Activated T-helper 1 cell treated with anti-CD3 and anti-CD28 coated beads, Interleukin-2, amount 50 U/mL, for 16 hours (primary cell): ENCODE data around the gene CAPN15.

Source experiments
- DNase-seq, 2 donors: peaks; one replicate each; pipeline ENCODE4 v3.0.0-alpha.2; 2020; ENCODE audit warnings: low read depth in 1 of 2, low spot score in 1 of 2

CAPN15 gene

DNA sequence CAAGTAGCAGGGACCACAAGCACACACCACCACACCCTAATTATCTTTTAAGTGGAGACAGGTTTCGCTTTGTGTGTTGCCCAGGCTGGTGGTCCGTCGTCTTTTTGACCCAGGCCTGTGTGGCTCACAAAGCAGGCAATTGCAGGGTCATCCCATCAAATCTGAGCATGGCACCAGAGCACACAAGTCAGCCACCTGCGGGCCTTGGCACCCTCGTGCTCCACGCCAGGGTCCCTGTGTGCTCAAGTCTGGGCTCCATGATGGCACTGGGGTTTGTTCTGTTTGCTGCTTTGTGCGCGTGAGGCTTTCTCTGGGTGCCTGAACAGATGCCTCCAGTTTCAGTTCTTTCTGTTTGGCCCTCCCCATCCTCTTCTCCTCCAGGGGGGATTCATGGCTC lies 2.4 kb upstream of the CAPN15 start:
- no peak for DNase-seq

DNA sequence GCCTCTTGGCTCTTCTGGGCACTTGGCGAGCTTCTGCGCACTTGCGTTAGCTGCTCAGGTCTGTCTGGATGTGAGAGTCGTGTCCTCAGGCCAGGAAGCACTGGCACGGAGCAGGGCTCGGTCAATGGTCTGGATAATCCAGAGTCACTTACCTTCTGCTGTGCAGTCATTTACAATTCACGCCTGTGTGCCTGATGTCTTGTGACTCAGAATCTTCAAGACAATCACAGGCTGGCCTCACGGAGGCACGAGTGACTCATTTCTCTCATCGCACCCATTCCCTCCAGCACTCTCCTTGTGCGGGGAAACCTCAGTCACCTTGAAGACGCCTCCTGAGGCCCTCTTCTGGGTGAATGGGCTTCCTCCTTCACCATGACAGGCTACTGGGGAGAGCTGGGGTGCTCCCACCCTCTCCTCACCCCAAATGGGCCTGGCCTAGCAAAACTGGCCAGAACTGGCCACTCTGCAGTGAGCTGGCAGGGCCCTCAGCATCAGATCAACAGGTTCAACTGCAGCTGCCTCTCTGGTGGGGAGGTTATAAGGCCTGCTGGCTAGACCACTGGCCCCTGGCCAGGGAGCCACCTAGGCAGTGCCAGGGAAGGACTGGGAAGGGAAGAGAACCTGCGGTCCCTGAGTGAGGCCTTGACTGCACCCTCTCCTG lies 1.9 kb upstream of the CAPN15 start:
- peak in 1 of 2 donors; percentile 63 for DNase-seq

DNA sequence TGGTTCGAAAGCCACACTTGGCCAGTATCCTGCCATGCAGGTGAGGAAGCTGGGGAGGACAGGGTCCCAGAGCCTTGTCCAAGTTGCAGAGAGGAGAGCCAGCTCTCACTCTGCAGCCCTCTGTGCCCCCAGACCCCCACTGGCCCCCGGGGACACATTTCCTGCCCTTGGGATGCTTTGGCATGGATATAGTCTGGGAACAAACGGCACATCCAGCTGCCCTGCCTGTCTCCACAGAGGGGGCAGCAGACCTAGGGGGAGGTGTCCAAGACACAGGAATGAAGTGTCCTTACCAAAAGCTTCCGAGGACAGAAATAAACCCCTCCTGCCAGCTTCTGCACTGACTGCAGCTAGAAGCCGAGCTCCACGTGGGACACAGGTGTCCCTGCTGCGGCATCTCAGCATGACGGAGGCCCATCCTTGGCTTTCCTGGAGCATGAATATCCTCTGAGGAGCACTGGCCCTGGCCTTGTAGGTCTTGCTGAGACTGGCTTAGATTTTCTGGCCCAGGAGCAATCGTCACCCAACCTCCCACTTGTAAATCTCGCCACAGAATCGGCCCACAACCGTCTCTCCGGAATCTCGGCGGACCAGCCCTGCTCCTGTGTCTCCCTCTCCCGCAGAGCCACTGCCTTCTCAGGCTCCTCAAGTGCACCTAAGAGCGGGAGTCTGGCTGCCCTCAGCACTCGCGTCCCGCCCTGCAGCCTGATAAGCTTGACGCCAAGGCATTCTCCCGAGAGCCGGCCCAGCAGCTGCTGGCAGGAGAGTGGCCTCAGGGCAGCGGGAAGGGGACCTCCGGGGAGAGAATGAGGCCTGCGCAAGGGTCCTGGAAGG lies 1.1 kb upstream of the CAPN15 start:
- DNase-seq, result no peak

DNA sequence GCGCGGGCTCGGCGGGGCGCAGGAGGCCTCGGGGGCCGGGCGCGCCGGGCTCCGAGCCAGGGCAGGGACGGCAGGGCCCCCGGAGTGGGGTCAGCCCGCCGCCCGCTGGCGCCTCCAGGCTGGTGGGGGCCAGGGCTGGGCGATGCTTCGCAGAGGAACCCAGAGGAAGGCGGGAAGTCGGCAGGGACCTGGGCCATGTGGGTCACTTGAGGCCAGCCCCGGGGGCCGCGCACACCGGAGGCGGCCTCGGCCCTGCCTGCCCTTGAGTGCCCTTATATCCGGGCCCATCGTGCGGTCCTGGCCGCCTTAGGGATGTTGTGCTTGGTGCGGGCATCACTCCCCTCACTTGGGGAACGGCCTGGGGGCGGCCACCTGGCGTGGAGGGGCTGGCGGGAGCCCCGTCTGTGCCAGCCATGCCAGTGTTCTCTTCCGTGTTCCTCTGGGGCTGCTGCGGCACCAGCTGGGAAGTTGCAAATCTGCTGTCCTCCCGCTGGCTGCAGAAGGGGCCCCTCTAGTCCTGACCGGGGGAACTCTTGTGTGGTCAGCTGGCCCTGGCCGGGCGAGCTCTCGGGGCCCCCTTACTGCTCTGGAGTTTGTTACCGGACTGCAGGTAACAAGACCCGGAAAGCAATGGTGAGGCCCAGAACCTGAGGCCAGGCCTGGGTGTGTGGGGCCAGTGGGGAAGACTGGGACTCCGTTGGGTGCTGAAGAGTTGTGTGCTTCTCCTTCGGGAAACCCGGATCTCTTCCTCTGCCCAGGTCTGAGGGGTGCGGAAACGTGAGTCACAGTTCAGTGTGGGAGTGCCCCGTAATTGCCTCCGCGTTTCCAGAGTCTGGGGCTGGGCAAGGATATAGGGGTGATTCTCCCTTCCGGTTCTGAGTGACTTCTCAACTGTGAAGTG lies 849 bp downstream of the CAPN15 start:
- no peak for DNase-seq

DNA sequence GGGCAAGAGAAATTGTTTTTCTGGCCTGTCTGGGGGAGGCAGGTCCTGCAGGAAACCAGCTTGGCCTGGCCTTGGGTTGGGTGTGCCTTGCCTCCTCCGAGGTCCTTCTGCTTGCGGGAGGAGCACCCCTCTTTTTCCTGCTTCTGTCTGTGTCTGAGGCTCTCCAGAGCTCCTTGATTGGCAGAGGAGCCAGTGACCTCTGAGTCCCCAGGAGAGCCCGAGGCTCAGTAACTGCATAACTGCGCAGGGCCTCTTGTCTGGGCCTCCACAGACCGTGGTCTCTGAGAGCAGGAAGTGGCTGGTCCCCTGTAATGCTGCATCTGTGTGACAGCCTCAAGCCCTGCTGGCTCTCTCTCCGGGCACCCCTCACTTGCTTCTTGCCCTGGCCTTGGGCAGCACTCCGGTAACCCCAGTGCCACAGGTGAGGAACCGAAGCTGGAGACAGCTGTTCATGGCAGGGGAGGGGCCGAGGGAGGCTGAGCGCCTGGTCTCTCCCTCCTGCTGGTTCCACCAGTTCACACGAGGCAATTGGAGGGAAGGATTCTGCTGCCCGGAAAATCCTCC lies 1.6 kb downstream of the CAPN15 start:
- DNase-seq, result no peak

DNA sequence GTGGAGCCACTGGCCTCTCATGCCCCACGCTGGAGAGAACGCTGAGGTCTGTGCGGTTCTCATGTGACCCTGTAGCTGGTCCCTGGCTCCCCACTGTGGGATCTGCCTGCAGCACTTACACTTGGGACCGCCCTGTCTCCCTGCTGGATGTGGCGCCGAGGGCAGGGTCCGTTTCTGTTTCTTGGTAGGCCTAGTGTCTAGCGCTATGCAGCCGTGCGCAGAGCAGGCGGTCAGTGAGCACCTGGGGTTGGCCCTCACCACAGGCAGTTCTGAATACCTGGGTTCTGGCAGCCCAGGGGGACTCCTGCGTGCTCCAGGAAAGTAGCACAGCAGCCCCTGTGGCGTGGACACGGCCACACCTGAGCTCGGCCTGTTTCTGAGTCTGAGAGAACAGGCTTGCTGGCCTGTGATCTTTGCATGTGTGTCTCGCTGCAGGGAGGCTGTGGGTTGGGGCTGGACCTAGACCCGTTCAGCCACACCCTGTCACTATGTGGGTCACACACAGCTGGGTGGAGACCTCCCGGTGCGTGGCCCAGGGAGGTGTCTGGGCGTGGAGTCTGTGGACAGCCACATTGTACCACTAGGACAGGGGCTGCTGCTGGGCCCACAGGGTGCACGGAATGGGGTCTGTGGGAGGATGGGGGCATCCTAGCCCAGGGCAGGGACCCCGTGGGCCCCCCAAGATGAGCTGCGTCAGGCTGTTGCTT lies 2.8 kb downstream of the CAPN15 start:
- no peak for DNase-seq

DNA sequence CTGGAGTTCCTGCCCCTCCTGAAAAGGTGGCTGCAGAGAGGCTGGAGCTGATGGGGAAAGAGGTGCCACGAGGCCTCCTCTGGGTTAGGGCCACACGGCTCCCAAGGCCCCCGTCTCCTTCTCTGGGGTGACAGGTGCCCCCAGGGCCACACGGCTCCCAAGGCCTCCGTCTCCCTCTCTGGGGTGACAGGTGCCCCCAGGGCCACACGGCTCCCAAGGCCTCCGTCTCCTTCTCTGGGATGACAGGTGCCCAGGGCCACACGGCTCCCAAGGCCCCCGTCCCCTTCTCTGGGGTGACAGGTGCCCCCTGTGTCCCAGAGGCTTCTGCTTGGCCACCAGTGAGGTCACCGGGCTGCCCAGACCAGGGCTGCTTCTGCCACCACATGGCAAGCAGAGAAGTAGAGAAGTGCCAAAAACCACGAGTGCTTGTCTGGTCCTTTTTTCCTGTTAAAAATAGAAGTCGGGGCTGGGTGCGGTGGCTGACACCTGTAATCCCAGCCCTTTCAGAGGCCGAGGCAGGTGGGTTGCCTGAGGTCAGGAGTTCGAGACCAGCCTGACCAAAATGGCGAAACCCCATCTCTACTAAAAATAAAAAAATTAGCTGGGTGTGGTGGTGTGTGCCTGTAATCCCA lies 4.1 kb downstream of the CAPN15 start:
- no peak for DNase-seq

DNA sequence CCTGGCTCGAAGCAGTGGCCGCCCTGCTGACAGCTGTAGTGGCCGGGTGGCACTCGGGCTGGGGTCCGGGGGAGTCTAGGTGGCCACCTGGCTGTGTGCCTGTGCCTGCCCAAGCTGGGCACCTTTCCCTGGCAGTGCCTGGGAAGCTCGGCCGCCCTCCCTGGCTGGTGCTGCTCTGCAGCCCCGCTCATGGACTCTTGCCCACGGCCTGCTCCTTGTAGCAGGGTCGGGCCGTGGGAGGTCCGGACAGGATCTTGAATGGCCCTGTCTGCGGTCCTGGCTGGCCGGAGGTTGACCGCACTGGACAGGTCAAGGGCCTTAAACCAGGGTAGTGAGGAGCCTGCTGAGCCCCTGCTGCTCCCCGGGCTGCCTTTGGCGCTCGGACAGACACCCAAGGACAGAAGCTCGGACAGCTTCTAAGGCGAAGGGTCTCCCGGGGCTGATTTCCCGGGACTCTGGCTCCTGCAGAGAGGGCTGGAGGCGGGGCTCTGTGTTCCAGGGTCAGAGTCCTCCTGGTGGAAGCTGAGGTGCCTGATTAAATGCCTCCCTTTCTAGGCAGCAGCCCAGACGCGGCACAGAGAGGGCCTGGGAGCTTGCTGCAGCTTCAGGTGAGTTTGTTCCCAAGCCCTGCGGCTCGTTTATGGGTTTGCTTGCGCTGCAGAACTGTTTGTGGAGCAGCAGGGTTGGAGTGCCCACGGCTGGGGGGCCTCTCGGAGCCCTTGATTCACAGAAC lies 6.0 kb downstream of the CAPN15 start:
- DNase-seq, result no peak

DNA sequence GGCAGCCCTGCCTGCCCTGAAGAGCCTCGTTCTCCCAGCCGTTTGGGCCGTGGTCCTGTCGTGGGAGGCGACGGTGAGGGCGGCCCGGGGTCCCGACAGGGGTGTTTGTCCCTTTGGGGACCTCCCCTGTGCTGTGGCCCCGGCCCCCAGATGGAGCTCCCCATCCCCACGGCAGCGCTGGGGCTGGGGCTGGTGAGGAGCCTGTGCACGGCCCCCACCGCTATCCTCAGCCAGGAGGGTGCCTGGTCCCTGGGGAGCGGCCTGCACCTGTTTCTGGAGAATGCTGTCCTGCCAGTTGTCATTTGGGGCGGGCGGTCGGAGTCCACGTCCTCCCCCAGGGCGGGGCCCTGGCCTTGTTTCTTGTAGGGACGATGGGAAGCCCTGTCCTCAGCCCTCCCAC lies 6.6 kb downstream of the CAPN15 start:
- DNase-seq, result no peak

DNA sequence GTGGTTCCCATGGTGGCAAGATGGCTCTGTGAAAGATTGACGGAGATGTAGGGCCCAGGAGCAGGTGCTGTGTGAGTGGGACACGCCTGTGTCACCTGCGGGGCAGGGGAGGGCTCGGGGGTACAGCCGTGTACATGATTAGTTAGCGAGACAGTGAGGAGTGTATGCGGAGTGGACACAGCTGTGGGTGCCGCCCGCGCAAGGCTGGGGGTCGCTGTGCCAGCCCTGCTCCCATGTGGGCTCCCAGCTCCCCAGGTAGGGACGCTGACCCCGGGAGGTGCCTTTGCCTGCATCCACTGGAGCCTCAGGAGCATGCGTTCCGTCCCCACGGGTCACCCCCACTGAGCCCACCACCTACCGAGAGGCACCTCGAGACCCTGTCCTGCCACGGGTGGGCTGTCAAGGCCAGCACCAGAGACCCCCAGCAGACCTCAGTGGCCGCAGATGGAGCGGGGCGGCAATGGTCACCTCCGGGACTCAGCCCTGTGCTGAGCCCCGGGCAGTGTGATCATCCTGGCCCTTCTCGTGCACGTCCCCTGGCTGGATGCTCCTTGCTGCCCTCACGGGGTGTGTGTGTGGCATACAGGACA lies 7.4 kb downstream of the CAPN15 start:
- DNase-seq, result no peak

DNA sequence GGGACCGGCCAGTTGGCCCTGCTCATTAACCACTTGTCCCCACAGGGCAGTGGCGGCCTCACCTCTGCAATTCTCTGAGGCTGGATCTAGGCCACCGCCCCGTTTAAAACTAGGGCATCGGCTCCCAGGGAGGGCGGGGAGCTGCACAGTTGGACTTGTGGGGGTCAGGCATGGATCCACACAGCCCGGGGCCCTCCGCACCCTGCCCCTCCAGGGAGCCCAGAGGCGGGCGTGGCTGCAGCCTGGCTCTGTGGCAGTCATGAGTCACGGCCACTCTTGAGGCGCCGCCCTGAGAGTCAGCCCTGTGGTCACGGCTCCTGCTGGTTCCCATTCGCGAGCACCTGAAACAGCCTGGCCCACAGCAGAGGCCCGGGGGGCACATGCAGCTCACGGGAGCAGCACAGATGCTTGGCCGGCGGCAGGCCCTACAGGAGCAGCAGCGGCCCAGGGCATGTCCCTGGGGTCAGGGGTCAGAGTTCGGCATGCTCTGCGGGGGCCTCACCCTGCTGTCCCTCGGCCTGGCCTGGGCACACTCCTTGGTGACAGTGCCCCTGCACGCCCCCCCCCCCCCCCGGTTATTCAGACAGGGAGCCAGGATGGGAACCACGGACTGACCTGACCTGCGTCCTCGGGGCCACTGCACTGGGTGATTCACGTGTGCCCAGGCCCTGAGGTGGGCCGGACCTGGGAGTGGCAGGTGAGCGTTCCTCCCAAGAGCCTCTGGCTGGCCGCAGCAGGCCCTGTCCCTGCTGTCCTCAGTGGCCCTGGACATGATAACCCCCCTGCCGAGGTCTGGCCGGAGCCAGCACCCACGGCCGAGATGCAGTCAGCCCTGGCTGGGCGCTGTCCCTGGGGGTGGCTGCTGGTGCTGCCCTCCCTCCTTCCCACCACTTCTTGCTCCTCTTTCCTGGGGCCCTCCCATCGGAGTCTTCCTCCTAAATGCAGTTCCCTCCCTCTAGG lies 8.2 kb downstream of the CAPN15 start:
- no peak for DNase-seq

DNA sequence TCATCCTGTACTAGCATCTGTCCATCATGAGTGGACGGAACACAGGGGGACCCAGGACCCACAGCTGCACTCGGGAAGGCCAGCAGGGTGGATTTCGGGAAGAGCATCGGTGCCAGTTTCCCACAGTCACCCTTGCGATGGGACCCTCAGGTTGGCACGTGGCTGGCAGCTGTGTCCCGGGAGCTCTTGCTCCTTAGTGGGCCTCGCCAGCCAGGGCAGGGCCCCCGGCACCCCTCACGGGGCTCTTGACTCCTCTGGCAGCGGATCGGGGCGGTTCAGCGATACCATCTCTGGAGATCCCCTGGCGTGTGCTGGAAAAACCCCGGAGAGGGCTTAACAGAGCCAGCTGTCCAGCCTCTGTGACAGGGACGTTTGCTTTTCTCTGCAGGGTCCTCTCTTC lies 9.2 kb downstream of the CAPN15 start:
- DNase-seq, result no peak

DNA sequence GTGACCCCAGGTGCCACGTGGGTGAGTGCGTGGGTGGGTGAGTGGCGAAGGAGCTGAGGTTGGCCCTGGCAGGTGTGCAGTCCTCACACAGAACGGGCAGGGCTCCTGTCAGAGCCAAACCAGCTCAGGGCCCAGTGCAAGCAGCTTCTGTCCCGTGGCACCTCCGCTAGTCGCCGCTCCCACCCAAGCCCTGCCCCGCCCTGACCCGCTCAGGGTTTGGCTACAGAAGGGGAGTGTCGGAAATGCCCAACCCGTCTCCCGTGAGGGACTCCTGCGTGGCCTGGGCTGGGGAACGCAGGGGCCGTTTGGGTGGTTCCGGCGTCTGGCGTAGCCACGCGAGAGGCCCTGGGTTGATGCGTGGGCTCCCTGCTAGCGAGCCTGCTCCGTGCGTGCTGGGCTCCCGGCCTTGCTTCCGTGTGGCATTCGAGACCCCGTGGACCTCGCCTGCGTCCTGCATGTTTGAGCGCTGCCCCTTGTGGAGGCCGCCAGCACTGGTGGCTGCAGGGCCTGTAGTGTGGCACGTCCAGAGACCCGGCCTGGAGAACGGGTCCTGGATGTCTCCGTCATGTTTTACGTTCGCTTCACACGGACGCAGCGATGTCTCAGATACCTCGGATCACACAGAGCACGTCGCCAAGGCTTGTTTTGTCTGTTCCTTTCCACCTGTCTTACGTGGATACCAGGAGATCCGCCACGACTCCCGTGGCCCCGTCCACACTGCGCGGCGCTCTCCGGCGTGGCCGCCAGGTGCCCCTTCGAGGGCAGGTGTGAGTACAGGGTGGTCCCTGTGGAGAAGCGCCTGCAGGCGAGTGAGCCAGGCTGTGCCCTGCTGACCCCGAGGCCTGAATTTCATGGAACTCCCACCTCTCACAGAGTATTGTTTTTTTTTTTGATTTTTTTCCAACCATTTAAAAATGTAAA lies 10.2 kb downstream of the CAPN15 start:
- no peak for DNase-seq

DNA sequence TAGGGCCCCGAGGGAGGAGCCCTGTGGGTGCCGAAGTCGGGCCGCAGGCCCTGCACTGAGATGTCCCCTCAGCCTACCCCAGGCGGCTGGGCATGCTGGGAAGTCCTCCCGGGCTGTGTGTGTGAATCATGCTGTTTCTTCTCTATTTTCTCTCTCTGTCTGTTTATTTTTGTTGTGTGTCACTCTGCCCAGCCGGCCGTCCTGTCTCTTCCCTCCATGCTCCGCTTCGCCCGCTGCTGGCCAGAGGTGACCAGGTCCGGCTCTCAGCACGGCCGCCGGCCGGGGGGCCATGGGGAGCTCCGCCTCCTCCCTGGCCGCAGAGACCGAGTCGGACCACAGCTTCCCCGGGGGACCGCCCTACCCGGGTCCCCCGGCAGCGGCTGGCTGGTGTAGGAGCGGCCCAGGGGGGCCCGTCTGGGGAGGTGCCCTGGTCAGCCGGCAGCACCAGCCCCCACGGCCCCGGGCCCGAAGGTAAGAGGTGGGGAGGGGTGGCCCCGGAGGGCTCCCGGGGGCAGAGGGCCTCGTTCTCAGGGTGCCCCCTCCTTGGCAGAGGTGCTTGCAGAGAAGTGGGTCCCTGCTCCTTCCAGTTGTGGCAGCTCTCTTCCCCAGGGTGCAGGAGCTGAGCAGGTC lies 12.5 kb downstream of the CAPN15 start:
- DNase-seq, result no peak

DNA sequence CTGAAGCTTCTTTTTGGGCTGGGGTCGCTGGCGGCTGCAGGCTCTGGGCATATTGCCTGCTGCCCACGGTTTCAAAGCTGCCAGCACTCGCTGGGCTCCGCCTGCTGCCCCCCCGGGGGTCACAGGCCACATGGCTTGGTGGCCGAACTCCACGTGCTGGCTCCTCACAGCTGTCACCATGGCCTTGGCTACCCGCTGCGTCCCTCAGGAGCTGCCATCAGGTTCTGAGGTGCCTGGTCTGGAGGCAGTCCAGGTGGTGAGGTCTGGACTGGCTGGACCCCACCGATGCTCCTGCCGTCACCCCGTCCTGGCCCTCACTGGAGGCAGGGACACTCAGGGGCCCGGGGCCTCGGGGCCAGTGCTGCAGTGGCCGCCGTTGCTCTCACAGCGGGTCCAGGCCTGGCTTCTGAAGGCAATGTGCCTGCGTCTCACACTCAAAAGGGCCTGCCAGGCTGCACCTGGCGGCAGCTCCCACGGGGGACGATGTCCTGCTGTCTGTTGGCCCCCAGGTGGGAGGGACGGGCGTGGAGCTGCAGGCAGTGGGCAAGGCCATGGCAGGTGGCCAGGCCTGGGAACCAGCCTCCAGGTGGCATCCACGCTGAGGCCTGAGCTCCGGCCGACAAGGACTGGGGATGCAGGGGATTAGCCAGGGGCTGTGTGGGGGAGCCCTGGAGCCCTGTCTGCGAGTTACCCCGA lies 13.3 kb downstream of the CAPN15 start:
- DNase-seq, result no peak
